HG03521 (cell line): ENCODE results near the gene RGP1.

ENCODE experiments used
- ATAC-seq: cut with Tn5 transposase; IDR thresholded peaks from one replicate; pipeline ENCODE4 v1.9.1; 2021; ENCODE audit warnings: mild to moderate bottlenecking, moderate library complexity; ENCODE audit not compliant: unreplicated experiment

RGP1 gene

GRCh38 chr9:35748858-35749514 lies at the start of gene RGP1, which contains the start of gene GBA2:
RGP1 (plus strand) TSS chr9:35749287; CDS start chr9:35749756, 469 bp downstream.
GBA2 (minus strand) TSS chr9:35749228; CDS start chr9:35748704, 524 bp downstream.
- ATAC-seq, result peak; percentile 78

GRCh38 chr9:35700031-35700430 lies 49.1 kb upstream of the RGP1 start:
- no peak for ATAC-seq

GRCh38 chr9:35700942-35701341 lies 48.1 kb upstream of the RGP1 start:
- ATAC-seq, result no peak

- ATAC-seq, result no peak
Observed at GRCh38 chr9:35702696-35703095, 46.4 kb upstream of the RGP1 start.

GRCh38 chr9:35703906-35704672 lies 45.0 kb upstream of the RGP1 start:
- no peak for ATAC-seq

GRCh38 chr9:35705372-35705771 lies 43.7 kb upstream of the RGP1 start:
- no peak for ATAC-seq

GRCh38 chr9:35705836-35706430 lies 43.2 kb upstream of the RGP1 start:
- ATAC-seq, result no peak

GRCh38 chr9:35706951-35707350 lies 42.1 kb upstream of the RGP1 start:
- no peak for ATAC-seq

GRCh38 chr9:35708146-35708545 lies 40.9 kb upstream of the RGP1 start:
- no peak for ATAC-seq

GRCh38 chr9:35710818-35711500 lies 38.1 kb upstream of the RGP1 start:
- ATAC-seq, result no peak

GRCh38 chr9:35711501-35712428 lies 37.3 kb upstream of the RGP1 start:
- ATAC-seq, result no peak

- no peak for ATAC-seq
Observed at GRCh38 chr9:35712762-35713400, 36.2 kb upstream of the RGP1 start.

GRCh38 chr9:35713578-35713977 lies 35.5 kb upstream of the RGP1 start:
- ATAC-seq, result no peak

- no peak for ATAC-seq
Observed at GRCh38 chr9:35714123-35714522, 35.0 kb upstream of the RGP1 start.

- ATAC-seq, result no peak
Observed at GRCh38 chr9:35714579-35715252, 34.4 kb upstream of the RGP1 start.

GRCh38 chr9:35716230-35716629 lies 32.9 kb upstream of the RGP1 start:
- no peak for ATAC-seq

- ATAC-seq, result no peak
Observed at GRCh38 chr9:35717132-35717870, 31.8 kb upstream of the RGP1 start.

GRCh38 chr9:35718721-35719511 lies 30.2 kb upstream of the RGP1 start:
- ATAC-seq, result no peak
